HG03558 (cell line): Measurements from ENCODE around the gene KCNK2.

Experiments
- ATAC-seq: cut with Tn5 transposase; IDR thresholded peaks from one replicate; pipeline ENCODE4 v1.9.1; 2021; ENCODE audit warnings: moderate number of reproducible peaks; ENCODE audit not compliant: unreplicated experiment; ENCODE audit errors: extremely low read depth

KCNK2 gene

GRCh38 chr1:215082532-215083382 lies at the start of gene KCNK2:
KCNK2 (plus strand) TSS chr1:215082737; CDS start chr1:215083386, 649 bp downstream.
- ATAC-seq = no peak

DNA sequence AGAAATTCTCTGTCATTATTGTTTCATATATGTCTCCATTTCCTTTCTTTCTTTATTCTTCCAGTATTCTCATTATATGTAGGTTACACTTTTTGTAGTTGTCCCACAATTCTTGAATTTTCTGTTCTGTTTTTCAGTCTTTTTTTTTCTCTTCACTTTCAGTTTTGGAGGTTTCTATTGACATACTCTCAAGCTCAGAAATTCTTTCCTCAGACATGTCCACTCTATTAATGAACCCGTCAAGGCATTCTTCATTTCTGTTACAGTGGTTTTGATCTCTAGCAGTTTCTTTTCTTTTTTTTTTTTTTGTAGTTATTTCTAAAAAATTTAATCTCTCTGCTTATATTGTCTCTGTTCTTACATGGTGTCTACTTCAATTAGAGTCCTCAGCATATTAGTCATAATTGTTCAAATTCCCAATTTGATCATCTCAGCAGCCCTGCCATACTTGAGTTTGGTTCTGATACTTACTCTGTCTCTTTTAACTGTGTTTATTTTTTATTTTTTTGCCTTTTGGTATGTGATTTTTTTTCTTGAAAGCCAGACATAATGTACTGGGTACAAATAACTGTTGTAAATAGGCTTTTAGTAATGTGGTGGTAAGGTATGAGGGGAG lies 49.5 kb upstream of the KCNK2 start:
- ATAC-seq = no peak

GRCh38 chr1:215040190-215040589 lies 42.3 kb upstream of the KCNK2 start:
- ATAC-seq = no peak

GRCh38 chr1:215043401-215043800 lies 39.1 kb upstream of the KCNK2 start:
- ATAC-seq = no peak

DNA sequence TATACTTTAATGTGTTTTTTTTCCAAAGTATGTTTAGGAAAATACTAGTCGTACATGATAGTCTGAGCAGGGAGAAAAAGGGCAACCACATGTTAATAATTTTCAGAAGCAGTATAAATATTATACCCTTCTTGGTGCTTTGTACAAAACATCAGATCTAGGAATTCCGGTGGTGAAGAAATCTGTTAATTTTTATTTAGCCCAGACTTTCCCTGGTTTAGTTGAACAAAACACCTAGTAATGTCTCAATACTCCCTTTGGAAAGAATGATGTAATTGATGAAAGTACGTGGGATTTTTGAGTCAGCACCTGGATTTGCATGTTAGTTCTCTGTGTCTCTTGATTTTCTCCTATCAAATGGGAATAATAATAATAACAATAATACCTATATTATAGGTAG lies 38.4 kb upstream of the KCNK2 start:
- no peak for ATAC-seq

GRCh38 chr1:215045698-215046308 lies 36.7 kb upstream of the KCNK2 start:
- no peak for ATAC-seq

DNA sequence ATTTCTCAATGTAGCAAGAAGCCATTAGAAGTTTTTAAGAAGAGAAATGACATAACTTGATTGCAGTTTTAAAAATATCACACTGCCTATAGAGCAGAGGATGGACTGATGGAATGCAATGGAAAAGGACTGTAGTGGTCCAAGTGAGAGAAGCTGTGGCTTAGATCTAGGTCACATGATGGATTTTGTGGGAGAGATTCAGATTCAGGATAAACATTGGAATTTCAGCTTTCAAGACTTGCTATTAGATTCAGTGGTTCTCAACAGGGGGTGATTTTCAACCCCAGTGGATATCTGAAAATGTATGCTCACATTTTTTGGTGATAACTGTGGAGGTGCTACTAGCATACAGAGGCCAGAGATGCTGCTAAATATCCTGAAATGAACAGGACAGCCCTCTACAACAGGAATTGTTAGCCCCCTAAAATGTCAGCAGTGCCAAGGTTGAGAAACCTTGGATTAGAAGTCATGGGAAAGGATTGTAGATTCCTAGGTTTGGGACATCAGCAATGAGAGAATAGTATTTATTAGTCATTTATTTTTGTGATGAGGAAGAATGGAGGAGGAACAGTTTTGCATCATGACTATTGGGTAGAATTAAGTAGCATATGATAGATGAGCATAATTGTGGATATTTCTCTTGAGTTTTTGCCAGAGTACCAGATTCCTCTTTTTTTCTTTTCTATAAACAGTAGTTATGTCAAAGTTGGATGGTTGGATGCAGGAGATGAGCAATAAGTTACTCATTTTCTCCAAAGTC lies 30.1 kb upstream of the KCNK2 start:
- ATAC-seq = no peak

DNA sequence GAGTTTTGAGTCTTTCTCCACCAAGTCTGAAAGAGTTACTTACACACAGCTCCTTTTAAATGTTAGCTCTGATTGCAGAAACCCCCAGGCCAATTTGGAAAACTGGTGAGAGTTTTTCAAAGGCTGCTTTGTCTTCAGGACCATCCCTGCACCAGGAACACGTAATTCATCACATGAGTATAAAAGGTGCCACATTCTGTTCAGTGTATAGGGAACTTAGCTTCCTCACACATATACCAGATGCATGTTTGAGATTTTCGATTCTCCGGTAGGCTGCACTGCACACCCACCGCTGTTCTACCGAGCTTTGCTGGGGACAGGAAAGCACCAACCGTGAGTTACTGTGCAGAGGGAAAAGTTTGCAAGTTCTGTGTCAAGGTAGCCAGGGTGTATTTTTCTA lies 28.3 kb upstream of the KCNK2 start:
- no peak for ATAC-seq

- ATAC-seq = no peak
Observed at GRCh38 chr1:215055281-215055935, 27.1 kb upstream of the KCNK2 start.

GRCh38 chr1:215056584-215056983 lies 26.0 kb upstream of the KCNK2 start:
- no peak for ATAC-seq

- no peak for ATAC-seq
Observed at GRCh38 chr1:215059947-215060346, 22.6 kb upstream of the KCNK2 start.

GRCh38 chr1:215064327-215064726 lies 18.2 kb upstream of the KCNK2 start:
- no peak for ATAC-seq

DNA sequence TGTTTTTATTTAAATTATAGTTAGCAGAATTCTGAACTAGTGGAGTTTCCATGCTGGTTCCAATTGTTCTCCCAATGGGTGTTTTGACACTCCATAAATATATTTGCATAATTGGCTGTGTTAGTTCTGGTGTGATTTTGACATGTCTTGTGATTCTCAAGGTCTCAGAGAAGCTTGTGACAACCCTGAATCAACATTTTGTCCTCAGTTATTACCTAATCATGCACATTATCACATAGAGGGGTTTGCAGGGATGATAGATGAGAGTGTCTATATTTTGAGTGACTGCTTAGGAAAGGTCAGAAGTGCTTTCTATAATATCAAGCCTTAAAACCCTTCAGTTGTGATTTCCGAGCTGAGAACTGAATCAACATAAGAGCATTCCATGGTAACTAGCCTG lies 11.5 kb upstream of the KCNK2 start:
- no peak for ATAC-seq

GRCh38 chr1:215076322-215076721 lies 6.2 kb upstream of the KCNK2 start:
- ATAC-seq = no peak

GRCh38 chr1:215079456-215079855 lies 3.1 kb upstream of the KCNK2 start:
- ATAC-seq = no peak

DNA sequence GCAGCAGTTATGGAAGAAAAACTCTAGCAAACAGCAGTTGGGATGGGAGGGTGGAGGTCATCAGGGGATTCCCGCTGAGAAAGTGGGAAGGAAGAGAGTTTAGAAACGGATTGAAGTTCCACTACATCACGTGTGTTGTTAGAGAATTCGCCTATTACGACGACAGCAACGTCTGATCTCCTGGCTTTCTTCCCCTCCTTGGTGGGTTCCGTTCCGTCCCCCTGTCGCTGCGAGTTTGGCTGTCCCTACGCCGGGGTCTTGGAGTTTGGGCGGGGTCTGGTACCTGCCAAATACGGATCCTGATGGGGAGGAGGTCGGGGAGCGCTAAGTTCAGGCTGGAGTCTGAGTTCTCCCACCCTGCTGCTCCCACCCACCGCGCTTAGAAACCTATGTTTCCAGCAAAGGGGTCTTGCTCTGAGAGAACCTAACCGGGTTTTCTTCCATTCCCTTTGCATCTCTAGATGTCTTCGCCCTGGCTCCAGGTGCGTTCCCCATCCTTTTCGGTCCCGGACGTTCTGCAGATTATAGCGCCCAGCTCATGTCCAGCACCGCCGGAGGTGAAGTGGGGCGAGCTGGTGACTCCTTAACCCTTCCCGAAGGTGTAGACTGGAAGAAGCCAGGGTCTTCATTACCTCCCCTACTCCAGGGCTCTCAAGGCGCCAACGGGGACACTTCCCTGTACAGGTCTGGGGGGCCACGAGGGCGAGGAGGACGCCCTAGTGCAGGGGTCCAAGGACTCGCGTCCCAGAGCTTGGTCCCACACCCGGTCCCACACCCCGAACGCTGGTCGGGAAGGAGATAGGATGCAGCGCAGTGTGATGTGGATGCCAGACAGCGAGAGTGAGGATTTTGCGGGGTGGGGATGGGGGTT lies 641 bp upstream of the KCNK2 start:
- ATAC-seq = no peak

DNA sequence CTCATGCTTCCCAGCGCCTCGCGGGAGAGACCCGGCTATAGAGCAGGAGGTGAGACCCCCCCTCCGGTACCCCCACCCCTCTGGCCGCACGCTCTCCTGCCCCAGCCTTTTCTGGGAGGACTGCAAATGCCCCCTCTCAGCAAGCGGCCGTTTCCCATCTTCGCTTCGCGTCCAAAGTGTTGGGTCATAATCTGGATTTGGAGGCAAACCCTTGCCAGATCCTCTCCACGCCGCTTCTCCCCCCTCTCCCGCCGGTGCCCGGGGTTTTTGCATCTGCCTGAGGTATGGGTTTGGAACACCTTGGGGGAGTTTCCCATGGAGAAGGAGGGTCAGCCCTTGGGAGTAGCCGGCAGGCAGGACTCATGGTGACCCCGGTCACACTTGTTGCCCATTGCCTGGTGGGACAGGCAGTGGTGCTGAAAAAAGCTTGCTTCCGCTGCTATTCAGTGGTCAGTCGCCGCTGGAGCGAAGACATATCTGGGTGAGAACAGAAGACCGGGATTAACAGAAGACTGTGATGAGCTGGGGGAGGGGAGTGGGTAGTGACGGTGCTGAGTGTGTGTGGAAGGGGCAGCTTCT lies 935 bp downstream of the KCNK2 start:
- ATAC-seq = no peak

GRCh38 chr1:215084621-215085020 lies 2.1 kb downstream of the KCNK2 start:
- no peak for ATAC-seq

DNA sequence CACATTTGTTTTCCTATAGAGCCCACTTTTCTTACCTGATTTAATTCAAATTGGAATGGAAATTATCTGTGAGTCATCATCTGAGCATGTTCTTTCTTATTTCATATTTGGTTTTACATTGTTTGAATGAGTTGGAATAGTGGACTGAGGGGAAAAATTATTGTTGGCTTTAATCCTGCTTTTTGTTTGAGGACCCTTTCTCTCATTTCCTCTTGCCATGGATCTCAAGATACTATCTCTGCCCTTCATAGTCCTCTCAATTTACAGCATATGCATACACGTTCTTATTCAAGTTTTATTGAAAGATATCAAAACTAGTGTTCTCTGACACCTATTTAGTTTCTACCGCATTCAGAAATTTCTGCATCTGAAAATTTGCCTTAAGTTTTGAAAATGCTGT lies 5.1 kb downstream of the KCNK2 start:
- ATAC-seq = no peak
